GM12878 (cell line): ENCODE measurements around the gene SLC25A51.

Experiments used
- MYC ChIP-seq: IDR thresholded peaks from 2 replicates; pipeline ENCODE4 v1.6.1; 2011; ENCODE audit warnings: mild to moderate bottlenecking, low read length, moderate library complexity, inconsistent platforms; ENCODE audit not compliant: insufficient read depth, insufficient replicate concordance, insufficient read length, severe bottlenecking
- POLR2A ChIP-seq: IDR thresholded peaks from 2 replicates; pipeline ENCODE4 v1.6.1; 2011; ENCODE audit warnings: low read depth, mild to moderate bottlenecking, low read length
- SP1 ChIP-seq: IDR thresholded peaks from one replicate; pipeline ENCODE4 v1.6.1; 2011; ENCODE audit warnings: low read depth, low read length
- SUZ12 ChIP-seq: fragments of 200-600 bp; sonication (generic); IDR thresholded peaks from one replicate; pipeline ENCODE4 v1.6.1; 2018; ENCODE audit warnings: antibody characterized with exemption, mild to moderate bottlenecking; ENCODE audit not compliant: unreplicated experiment
- TF ChIP-seq, protein P1 (sequence below): IDR thresholded peaks from 2 replicates; pipeline ENCODE4 v1.6.1; 2012; ENCODE audit warnings: mild to moderate bottlenecking, low read depth, low read length
- TF ChIP-seq, protein P2 (sequence below): IDR thresholded peaks from 2 replicates; pipeline ENCODE4 v1.6.1; 2011; ENCODE audit warnings: low read depth, low read length, improper control_type of control experiment, borderline replicate concordance
- TF ChIP-seq, protein P3 (sequence below), 3 experiments: IDR thresholded peaks in 2 of 3; conservative IDR thresholded peaks in 1 of 3; 2 replicates each; pipeline ENCODE4 v1.5.1; 2011; ENCODE audit warnings: low read depth in 3 of 3, low read length in 3 of 3, mild to moderate bottlenecking in 3 of 3, control low read depth in 2 of 3, moderate library complexity in 2 of 3, inconsistent platforms in 1 of 3, mixed read lengths in 1 of 3; ENCODE audit not compliant: control insufficient read depth in 2 of 3, insufficient read depth in 1 of 3; ENCODE audit errors: extremely low read depth in 1 of 3

DNA sequence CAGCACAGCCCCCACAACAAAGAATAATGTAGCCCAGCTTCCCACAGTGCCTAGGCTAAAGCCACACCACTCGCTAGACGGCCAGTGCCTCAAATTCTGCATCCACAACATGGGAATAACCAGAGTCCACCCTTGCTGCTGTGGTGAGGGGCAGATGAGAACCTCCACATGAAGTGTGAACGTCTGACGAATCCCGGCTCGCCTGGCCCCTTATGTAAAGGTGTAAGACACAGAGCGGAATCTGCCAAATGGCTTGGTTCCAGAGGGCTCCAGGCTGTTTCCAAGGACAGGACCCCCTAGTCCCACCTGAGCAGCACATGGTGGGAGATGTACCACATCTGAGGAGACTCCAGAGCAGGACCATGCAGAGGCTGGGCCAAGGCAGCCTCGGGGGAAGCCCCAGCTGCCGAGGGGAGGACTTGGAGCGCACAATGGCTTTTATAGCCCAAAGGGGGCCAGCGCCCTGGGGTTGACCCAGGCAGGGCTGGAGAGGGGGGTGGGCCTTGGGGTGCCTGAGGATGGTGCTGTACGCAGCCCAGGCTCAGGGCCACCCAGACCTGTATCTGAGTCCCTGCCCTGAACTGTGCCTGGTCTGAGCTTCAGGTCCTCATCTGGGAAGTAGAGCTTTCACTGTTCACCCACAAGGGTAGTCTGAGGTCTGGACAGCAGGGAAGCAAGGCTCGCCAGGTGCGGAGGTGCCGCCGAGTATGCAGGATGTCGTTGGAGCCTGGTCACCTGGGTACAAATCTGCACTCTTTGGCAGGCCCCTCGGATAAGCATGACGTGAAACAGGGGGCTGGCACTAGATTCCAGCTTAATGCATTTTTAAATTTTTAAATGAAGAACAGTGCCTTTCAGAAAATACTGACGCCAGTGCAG is 24.9 kb upstream of the SLC25A51 start:
- no peak for TF ChIP-seq SUZ12
- no peak for TF ChIP-seq SP1
- TF ChIP-seq POLR2A = no peak
- TF ChIP-seq MYC = no peak
- TF ChIP-seq, protein P1, sequence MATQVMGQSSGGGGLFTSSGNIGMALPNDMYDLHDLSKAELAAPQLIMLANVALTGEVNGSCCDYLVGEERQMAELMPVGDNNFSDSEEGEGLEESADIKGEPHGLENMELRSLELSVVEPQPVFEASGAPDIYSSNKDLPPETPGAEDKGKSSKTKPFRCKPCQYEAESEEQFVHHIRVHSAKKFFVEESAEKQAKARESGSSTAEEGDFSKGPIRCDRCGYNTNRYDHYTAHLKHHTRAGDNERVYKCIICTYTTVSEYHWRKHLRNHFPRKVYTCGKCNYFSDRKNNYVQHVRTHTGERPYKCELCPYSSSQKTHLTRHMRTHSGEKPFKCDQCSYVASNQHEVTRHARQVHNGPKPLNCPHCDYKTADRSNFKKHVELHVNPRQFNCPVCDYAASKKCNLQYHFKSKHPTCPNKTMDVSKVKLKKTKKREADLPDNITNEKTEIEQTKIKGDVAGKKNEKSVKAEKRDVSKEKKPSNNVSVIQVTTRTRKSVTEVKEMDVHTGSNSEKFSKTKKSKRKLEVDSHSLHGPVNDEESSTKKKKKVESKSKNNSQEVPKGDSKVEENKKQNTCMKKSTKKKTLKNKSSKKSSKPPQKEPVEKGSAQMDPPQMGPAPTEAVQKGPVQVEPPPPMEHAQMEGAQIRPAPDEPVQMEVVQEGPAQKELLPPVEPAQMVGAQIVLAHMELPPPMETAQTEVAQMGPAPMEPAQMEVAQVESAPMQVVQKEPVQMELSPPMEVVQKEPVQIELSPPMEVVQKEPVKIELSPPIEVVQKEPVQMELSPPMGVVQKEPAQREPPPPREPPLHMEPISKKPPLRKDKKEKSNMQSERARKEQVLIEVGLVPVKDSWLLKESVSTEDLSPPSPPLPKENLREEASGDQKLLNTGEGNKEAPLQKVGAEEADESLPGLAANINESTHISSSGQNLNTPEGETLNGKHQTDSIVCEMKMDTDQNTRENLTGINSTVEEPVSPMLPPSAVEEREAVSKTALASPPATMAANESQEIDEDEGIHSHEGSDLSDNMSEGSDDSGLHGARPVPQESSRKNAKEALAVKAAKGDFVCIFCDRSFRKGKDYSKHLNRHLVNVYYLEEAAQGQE = no peak
- TF ChIP-seq, protein P2, sequence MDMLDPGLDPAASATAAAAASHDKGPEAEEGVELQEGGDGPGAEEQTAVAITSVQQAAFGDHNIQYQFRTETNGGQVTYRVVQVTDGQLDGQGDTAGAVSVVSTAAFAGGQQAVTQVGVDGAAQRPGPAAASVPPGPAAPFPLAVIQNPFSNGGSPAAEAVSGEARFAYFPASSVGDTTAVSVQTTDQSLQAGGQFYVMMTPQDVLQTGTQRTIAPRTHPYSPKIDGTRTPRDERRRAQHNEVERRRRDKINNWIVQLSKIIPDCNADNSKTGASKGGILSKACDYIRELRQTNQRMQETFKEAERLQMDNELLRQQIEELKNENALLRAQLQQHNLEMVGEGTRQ = no peak
- TF ChIP-seq, protein P3, sequence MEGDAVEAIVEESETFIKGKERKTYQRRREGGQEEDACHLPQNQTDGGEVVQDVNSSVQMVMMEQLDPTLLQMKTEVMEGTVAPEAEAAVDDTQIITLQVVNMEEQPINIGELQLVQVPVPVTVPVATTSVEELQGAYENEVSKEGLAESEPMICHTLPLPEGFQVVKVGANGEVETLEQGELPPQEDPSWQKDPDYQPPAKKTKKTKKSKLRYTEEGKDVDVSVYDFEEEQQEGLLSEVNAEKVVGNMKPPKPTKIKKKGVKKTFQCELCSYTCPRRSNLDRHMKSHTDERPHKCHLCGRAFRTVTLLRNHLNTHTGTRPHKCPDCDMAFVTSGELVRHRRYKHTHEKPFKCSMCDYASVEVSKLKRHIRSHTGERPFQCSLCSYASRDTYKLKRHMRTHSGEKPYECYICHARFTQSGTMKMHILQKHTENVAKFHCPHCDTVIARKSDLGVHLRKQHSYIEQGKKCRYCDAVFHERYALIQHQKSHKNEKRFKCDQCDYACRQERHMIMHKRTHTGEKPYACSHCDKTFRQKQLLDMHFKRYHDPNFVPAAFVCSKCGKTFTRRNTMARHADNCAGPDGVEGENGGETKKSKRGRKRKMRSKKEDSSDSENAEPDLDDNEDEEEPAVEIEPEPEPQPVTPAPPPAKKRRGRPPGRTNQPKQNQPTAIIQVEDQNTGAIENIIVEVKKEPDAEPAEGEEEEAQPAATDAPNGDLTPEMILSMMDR (IDR thresholded peaks at IDR 0.05 in 2 of 3, conservative IDR thresholded peaks at IDR 0.05 in 1 of 3; ENCODE audit: control insufficient read depth in 2 of 3, extremely low read depth in 1 of 3, insufficient read depth in 1 of 3, low read depth in 3 of 3, low read length in 3 of 3) = no peak
